WERI-Rb-1 (cell line): ENCODE results near the gene SLC38A6.

Experiments used
- DNase-seq: peaks from one replicate; pipeline ENCODE4 v3.0.0-alpha.2; 2020
- H3K27ac ChIP-seq: fragments of 250-450 bp; sonication (Bioruptor Pico); 2 replicates; pipeline ENCODE4 v1.5.1; 2020; ENCODE audit warnings: mild to moderate bottlenecking, moderate library complexity
- H3K27me3 ChIP-seq: fragments of 250-450 bp; sonication (Bioruptor Pico); 2 replicates; pipeline ENCODE4 v1.5.1; 2021; ENCODE audit warnings: mild to moderate bottlenecking, low read depth, moderate library complexity; ENCODE audit not compliant: insufficient read depth, severe bottlenecking
- H3K36me3 ChIP-seq: fragments of 250-450 bp; sonication (Bioruptor Pico); 2 replicates; pipeline ENCODE4 v1.5.1; 2020; ENCODE audit warnings: mild to moderate bottlenecking, moderate library complexity
- H3K4me3 ChIP-seq: 2 replicates; pipeline ENCODE4 v1.5.1; 2011; ENCODE audit warnings: low read depth, mild to moderate bottlenecking, control low read depth, low read length
- H3K9me3 ChIP-seq: fragments of 250-450 bp; sonication (Bioruptor Pico); 2 replicates; pipeline ENCODE4 v1.5.1; 2021; ENCODE audit warnings: mild to moderate bottlenecking, moderate library complexity; ENCODE audit not compliant: severe bottlenecking
- CTCF ChIP-seq: IDR thresholded peaks from 2 replicates; pipeline ENCODE4 v1.5.1; 2011; ENCODE audit warnings: low read depth, mild to moderate bottlenecking, control low read depth, inconsistent platforms, low read length

Gene SLC38A6

DNA sequence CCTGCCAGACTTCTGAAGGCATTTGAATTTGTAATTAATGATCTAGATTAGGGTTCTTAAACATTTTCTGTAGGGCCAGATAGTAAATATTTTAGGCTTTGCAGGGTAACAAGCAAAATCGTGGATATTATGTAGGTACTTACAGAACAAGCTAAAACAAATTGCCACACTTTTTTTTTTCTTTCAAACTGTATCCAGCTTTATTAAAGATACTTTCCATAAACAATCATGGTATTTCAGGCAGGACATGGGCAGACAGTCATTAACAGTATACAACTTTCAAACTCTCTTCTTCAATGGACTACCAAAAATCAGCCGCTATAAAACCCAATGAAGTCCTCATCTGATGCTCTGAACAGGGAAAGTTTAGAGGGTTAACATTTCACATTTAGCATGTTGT, 9.8 kb upstream of the SLC38A6 start:
- TF ChIP-seq CTCF: no peak
- Histone ChIP-seq H3K9me3 (no peaks in the 10 kb centered on the region), H3K27me3 (no peaks in the 10 kb centered on the region), H3K4me3 (no peak overlapping the region), H3K27ac (no peak overlapping the region), H3K36me3 (peaks cover 13% of the 10 kb centered on the region)
- DNase-seq: no peak

GRCh38 chr14:60972295-60972694, 8.8 kb upstream of the SLC38A6 start:
- H3K4me3 ChIP-seq: no peak overlapping the region
- H3K36me3 ChIP-seq: peaks cover 20% of the 10 kb centered on the region
- DNase-seq: no peak
- no peaks in the 10 kb centered on the region for H3K27me3 ChIP-seq
- TF ChIP-seq CTCF: no peak
- no peak overlapping the region for H3K27ac ChIP-seq
- H3K9me3 ChIP-seq: no peaks in the 10 kb centered on the region

- Histone ChIP-seq H3K27me3 (no peaks in the 10 kb centered on the region), H3K36me3 (peaks cover 22% of the 10 kb centered on the region), H3K9me3 (no peaks in the 10 kb centered on the region), H3K27ac (no peak overlapping the region), H3K4me3 (no peak overlapping the region)
- TF ChIP-seq CTCF: no peak
- no peak for DNase-seq
Measured at GRCh38 chr14:60973070-60973469, 8.0 kb upstream of the SLC38A6 start.

GRCh38 chr14:60974090-60974651, 6.9 kb upstream of the SLC38A6 start:
- Histone ChIP-seq H3K9me3 (no peaks in the 10 kb centered on the region), H3K36me3 (peaks cover 26% of the 10 kb centered on the region), H3K4me3 (no peak overlapping the region), H3K27me3 (no peaks in the 10 kb centered on the region), H3K27ac (no peak overlapping the region)
- TF ChIP-seq CTCF: no peak
- DNase-seq: no peak

GRCh38 chr14:60975551-60975950, 5.5 kb upstream of the SLC38A6 start:
- Histone ChIP-seq H3K36me3 (peaks cover 26% of the 10 kb centered on the region), H3K4me3 (no peak overlapping the region), H3K9me3 (no peaks in the 10 kb centered on the region), H3K27ac (no peak overlapping the region), H3K27me3 (no peaks in the 10 kb centered on the region)
- no peak for DNase-seq
- no peak for TF ChIP-seq CTCF

DNA sequence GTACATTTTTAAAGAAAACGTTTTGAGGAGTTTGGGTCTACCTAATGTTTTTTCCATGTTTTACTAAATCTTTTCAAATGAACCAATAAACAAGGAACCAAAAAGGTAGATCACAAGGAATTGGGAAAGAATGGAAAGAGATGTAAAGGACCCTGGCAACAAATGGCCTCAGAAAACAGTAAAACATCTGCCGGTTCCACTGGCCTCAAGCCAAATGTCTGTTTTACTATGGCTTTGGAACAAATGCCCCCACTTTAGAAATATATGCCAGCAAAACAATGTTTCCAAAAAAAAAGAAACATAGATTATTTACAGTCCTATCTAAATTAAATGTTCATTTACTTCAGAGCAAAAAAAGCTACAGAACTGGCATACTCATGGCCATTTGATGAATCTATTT, 3.2 kb upstream of the SLC38A6 start:
- DNase-seq: no peak
- Histone ChIP-seq H3K36me3 (peaks cover 26% of the 10 kb centered on the region), H3K27me3 (no peaks in the 10 kb centered on the region), H3K9me3 (no peaks in the 10 kb centered on the region), H3K4me3 (no peak overlapping the region), H3K27ac (no peak overlapping the region)
- no peak for TF ChIP-seq CTCF
